K562 (cell line): ENCODE measurements around the gene ICAM1. TPM values are rescaled to one million over a fixed set of nuclear protein-coding genes. Genes with fewer than 3 reads are reported as not detected.

ENCODE experiments used
- CEBPB ChIP-seq: fragments of 450-650 bp; IDR thresholded peaks from 2 replicates; pipeline ENCODE4 v1.6.1; 2016; ENCODE audit warnings: missing genetic modification characterization, missing compliant biosample characterization
- EZH2 ChIP-seq: IDR thresholded peaks from 2 replicates; pipeline ENCODE4 v1.6.1; 2012; ENCODE audit warnings: low read depth, mild to moderate bottlenecking, inconsistent platforms, low read length, borderline replicate concordance
- FOS ChIP-seq: IDR thresholded peaks from 3 replicates; pipeline ENCODE4 v1.6.1; 2011; ENCODE audit not compliant: insufficient read length; ENCODE audit errors: extremely low read depth
- FOXA1 ChIP-seq: fragments of 450-650 bp; IDR thresholded peaks from 2 replicates; pipeline ENCODE4 v1.6.1; 2016; ENCODE audit warnings: mild to moderate bottlenecking, borderline replicate concordance
- FOXK1 ChIP-seq: sonication (generic); formaldehyde crosslinking; IDR thresholded peaks from 2 replicates; pipeline ENCODE4 v1.8.0; 2022; ENCODE audit warnings: missing genetic modification reagents, mild to moderate bottlenecking, borderline replicate concordance
- GATAD2A ChIP-seq: fragments of 450-650 bp; IDR thresholded peaks from 2 replicates; pipeline ENCODE4 v1.6.1; 2017
- HNRNPK ChIP-seq: fragments of 200-400 bp; formaldehyde crosslinking; IDR thresholded peaks from one replicate; pipeline ENCODE4 v1.6.1; 2018; ENCODE audit warnings: mild to moderate bottlenecking, low read depth, low read length; ENCODE audit not compliant: poor library complexity, severe bottlenecking
- KHSRP ChIP-seq: fragments of 450-650 bp; IDR thresholded peaks from 2 replicates; pipeline ENCODE4 v1.6.1; 2017
- KLF13 ChIP-seq: fragments of 450-650 bp; IDR thresholded peaks from 2 replicates; pipeline ENCODE4 v1.6.1; 2016; ENCODE audit warnings: missing genetic modification characterization, low read depth, mild to moderate bottlenecking, missing compliant biosample characterization, moderate library complexity, borderline replicate concordance
- L3MBTL2 ChIP-seq: fragments of 450-650 bp; IDR thresholded peaks from 2 replicates; pipeline ENCODE4 v1.6.1; 2016; ENCODE audit warnings: mild to moderate bottlenecking, moderate library complexity
- MIER1 ChIP-seq: fragments of 450-650 bp; IDR thresholded peaks from 2 replicates; pipeline ENCODE4 v1.6.1; 2016; ENCODE audit warnings: antibody characterized with exemption, mild to moderate bottlenecking, low read depth
- NR2C2 ChIP-seq, 2 experiments: fragments of 200-800 bp in 1 of 2; sonication (Bioruptor generic) in 1 of 2; sonication (generic) in 1 of 2; formaldehyde crosslinking in 1 of 2; IDR thresholded peaks; 2 replicates each; pipeline versions ENCODE4 v1.6.1 to v1.8.0; 2016 to 2022; ENCODE audit warnings: mild to moderate bottlenecking in 1 of 2, missing compliant biosample characterization in 1 of 2, missing genetic modification characterization in 1 of 2, missing genetic modification reagents in 1 of 2
- PHB2 ChIP-seq: fragments of 450-650 bp; IDR thresholded peaks from 2 replicates; pipeline ENCODE4 v1.6.1; 2017; ENCODE audit warnings: low read depth
- POU5F1 ChIP-seq: fragments of 150-350 bp; IDR thresholded peaks from 2 replicates; pipeline ENCODE4 v1.6.1; 2014; ENCODE audit warnings: borderline replicate concordance, low read length, low read depth, mild to moderate bottlenecking; ENCODE audit not compliant: partially characterized antibody
- PPARD ChIP-seq: fragments of 250-450 bp; sonication (Bioruptor Pico); IDR thresholded peaks from 2 replicates; pipeline ENCODE4 v1.8.0; 2022; ENCODE audit warnings: inconsistent platforms, mild to moderate bottlenecking, moderate library complexity
- SAFB ChIP-seq: fragments of 200-400 bp; formaldehyde crosslinking; IDR thresholded peaks from 2 replicates; pipeline ENCODE4 v1.6.1; 2017; ENCODE audit warnings: low read depth, low read length, borderline replicate concordance
- SAFB2 ChIP-seq: fragments of 200-400 bp; formaldehyde crosslinking; IDR thresholded peaks from 2 replicates; pipeline ENCODE4 v1.6.1; 2018; ENCODE audit warnings: borderline replicate concordance, low read length, low read depth, moderate library complexity; ENCODE audit not compliant: severe bottlenecking
- SMARCA4 ChIP-seq: fragments of 450-650 bp; IDR thresholded peaks from 2 replicates; pipeline ENCODE4 v1.6.1; 2016
- SNIP1 ChIP-seq: fragments of 450-650 bp; IDR thresholded peaks from 2 replicates; pipeline ENCODE4 v1.7.1; 2017; ENCODE audit warnings: low read depth, mild to moderate bottlenecking
- SOX6 ChIP-seq: fragments of 450-650 bp; IDR thresholded peaks from 2 replicates; pipeline ENCODE4 v1.6.1; 2014; ENCODE audit warnings: mild to moderate bottlenecking
- SRF ChIP-seq, 2 experiments: fragments of 250-450, 450-650 bp in 1 of 2; sonication (Bioruptor Pico) in 1 of 2; sonication (generic) in 1 of 2; formaldehyde crosslinking; IDR thresholded peaks; 2 replicates each; pipeline versions ENCODE4 v1.5.0 to v1.5.1; 2020 to 2022; ENCODE audit warnings: mild to moderate bottlenecking in 1 of 2, missing genetic modification reagents in 1 of 2
- ZNF316 ChIP-seq: fragments of 450-650 bp; IDR thresholded peaks from 2 replicates; pipeline ENCODE4 v1.6.1; 2016
- ZNF347 ChIP-seq: fragments of 450-650 bp; formaldehyde crosslinking; IDR thresholded peaks from 2 replicates; pipeline ENCODE4 v1.4.0; 2020; ENCODE audit warnings: low read depth, mild to moderate bottlenecking, moderate library complexity
- ZNF431 ChIP-seq: sonication (generic); formaldehyde crosslinking; IDR thresholded peaks from 2 replicates; pipeline ENCODE4 v1.8.0; 2022; ENCODE audit warnings: mild to moderate bottlenecking, missing genetic modification reagents
- ZNF589 ChIP-seq: fragments of 200-800 bp; sonication (Bioruptor generic); IDR thresholded peaks from 2 replicates; pipeline ENCODE4 v1.6.1; 2016; ENCODE audit warnings: low read depth, missing genetic modification characterization, missing compliant biosample characterization
- ZNF740 ChIP-seq, 3 experiments: fragments of 200-800 bp in 1 of 3; sonication (Bioruptor generic) in 1 of 3; sonication (generic) in 1 of 3; formaldehyde crosslinking in 1 of 3; IDR thresholded peaks; 2 replicates each; pipeline versions ENCODE4 v1.6.1 to v1.8.0; 2016 to 2022; ENCODE audit warnings: mild to moderate bottlenecking in 2 of 3, missing compliant biosample characterization in 2 of 3, missing genetic modification characterization in 2 of 3, missing genetic modification reagents in 1 of 3
- polyA plus RNA-seq, 8 experiments: library from polyadenylated mRNA; depleted of rRNA in 4 of 8; stranded (reverse) in 5 of 8; unstranded in 3 of 8; fragments of >200 nt; fragmentation: Nextera tagmentation in 2 of 8; fragmentation: Illumina TruSeq in 1 of 8; extraction: Ambion mirVana in 2 of 8; extraction: Trizol in 1 of 8; gene quantifications; 2 replicates each; pipeline versions ENCODE4 v1.2.1 to v1.2.3, GENCODE V29; 2011 to 2014; ENCODE audit warnings: inconsistent platforms in 1 of 8, missing spikeins in 1 of 8
- total RNA-seq, 7 experiments: library from RNA; depleted of rRNA in 6 of 7; stranded (reverse); fragments of >200 nt in 6 of 7; fragmentation: Illumina TruSeq in 2 of 7; extraction: Trizol in 2 of 7; gene quantifications; 2 replicates each; pipeline versions ENCODE4 v1.2.1 to v1.2.3, GENCODE V29; 2011 to 2021; ENCODE audit warnings: low replicate concordance in 1 of 7
- TF ChIP-seq, protein P1 (sequence below): fragments of 450-650 bp; IDR thresholded peaks from 2 replicates; pipeline ENCODE4 v1.6.1; 2016; ENCODE audit warnings: mild to moderate bottlenecking

ICAM1 gene
- total and polyA plus RNA-seq, 9 of the 15 experiments (the other 6 are each of a cell fraction or from before 2014, with no cell fraction given): 2.3 to 24.4 (median 13.4) TPM

GRCh38 chr19:10292789-10293636 lies 22.1 kb downstream of the ICAM1 start (continued):
- TF ChIP-seq, protein P1, sequence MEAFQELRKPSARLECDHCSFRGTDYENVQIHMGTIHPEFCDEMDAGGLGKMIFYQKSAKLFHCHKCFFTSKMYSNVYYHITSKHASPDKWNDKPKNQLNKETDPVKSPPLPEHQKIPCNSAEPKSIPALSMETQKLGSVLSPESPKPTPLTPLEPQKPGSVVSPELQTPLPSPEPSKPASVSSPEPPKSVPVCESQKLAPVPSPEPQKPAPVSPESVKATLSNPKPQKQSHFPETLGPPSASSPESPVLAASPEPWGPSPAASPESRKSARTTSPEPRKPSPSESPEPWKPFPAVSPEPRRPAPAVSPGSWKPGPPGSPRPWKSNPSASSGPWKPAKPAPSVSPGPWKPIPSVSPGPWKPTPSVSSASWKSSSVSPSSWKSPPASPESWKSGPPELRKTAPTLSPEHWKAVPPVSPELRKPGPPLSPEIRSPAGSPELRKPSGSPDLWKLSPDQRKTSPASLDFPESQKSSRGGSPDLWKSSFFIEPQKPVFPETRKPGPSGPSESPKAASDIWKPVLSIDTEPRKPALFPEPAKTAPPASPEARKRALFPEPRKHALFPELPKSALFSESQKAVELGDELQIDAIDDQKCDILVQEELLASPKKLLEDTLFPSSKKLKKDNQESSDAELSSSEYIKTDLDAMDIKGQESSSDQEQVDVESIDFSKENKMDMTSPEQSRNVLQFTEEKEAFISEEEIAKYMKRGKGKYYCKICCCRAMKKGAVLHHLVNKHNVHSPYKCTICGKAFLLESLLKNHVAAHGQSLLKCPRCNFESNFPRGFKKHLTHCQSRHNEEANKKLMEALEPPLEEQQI: no peak
- TF ChIP-seq ZNF347 (no peak), MIER1 (no peak), KLF13 (tag) (no peak; the same call in 1 of the 2 replicates), ZNF316 (no peak), HNRNPK (no peak), NR2C2 (CRISPR knock-in tag; IDR thresholded peaks at IDR 0.05) (peak; percentile 21; the same call in 1 of the 2 replicates), NR2C2 (tag; IDR thresholded peaks at IDR 0.05) (peak; percentile 50), FOXA1 (no peak), FOS (no peak), SAFB2 (no peak), L3MBTL2 (peak; percentile 11; the same call in 1 of the 2 replicates), SOX6 (no peak), SMARCA4 (no peak), SRF (CRISPR knock-in tag; IDR thresholded peaks at IDR 0.05) (no peak), ZNF740 (CRISPR knock-in tag; IDR thresholded peaks at IDR 0.05) (no peak), ZNF740 (tag; IDR thresholded peaks at IDR 0.05) (peak in 1 of 2 experiments; percentile 54; a peak in 1 of 4 replicates), POU5F1 (no peak), EZH2 (no peak), PHB2 (no peak), PPARD (CRISPR knock-in tag) (no peak), ZNF431 (CRISPR knock-in tag) (no peak), ZNF589 (CRISPR knock-in tag) (no peak), SAFB (no peak), KHSRP (no peak), SNIP1 (no peak), GATAD2A (no peak), FOXK1 (CRISPR knock-in tag) (no peak), CEBPB (no peak)
